SK-N-SH treated with all-trans-retinoic acid at 6 μM for 48 hours (cell line): ENCODE measurements around the gene FCSK.

Source experiments
- ATAC-seq: fragments of 200-7000 bp; cut with Tn5 transposase; 3 replicates; pipeline ENCODE4 v1.9.1; 2020; ENCODE audit warnings: mild to moderate bottlenecking, moderate library complexity
- ARNTL ChIP-seq: fragments of 450-650 bp; formaldehyde crosslinking; IDR thresholded peaks from 2 replicates; pipeline ENCODE4 v1.5.0; 2020; ENCODE audit warnings: low read depth, mild to moderate bottlenecking, moderate library complexity, borderline replicate concordance
- BACH2 ChIP-seq: fragments of 250-450 bp; sonication (Bioruptor Pico); IDR thresholded peaks from 2 replicates; pipeline ENCODE4 v1.9.0; 2021; ENCODE audit warnings: mild to moderate bottlenecking, borderline replicate concordance
- CSDC2 ChIP-seq: fragments of 250-450 bp; sonication (Bioruptor Pico); IDR thresholded peaks from 2 replicates; pipeline ENCODE4 v1.5.0; 2020; ENCODE audit warnings: mild to moderate bottlenecking, moderate library complexity
- ESRRG ChIP-seq: fragments of 250-450 bp; sonication (Bioruptor Pico); IDR thresholded peaks from 2 replicates; pipeline ENCODE4 v1.6.1; 2021; ENCODE audit warnings: mild to moderate bottlenecking
- GLIS3 ChIP-seq: fragments of 250-450 bp; sonication (Bioruptor Pico); IDR thresholded peaks from 2 replicates; pipeline ENCODE4 v1.5.0; 2020; ENCODE audit warnings: mild to moderate bottlenecking, moderate library complexity
- ISL1 ChIP-seq: fragments of 250-450 bp; sonication (Bioruptor Pico); IDR thresholded peaks from 2 replicates; pipeline ENCODE4 v2.1.2; 2022; ENCODE audit warnings: mild to moderate bottlenecking, moderate library complexity
- PPARA ChIP-seq: fragments of 250-450 bp; sonication (Bioruptor Pico); IDR thresholded peaks from 2 replicates; pipeline ENCODE4 v1.5.0; 2020; ENCODE audit warnings: mild to moderate bottlenecking, borderline replicate concordance
- RARB ChIP-seq: fragments of 250-450 bp; sonication (Bioruptor Pico); IDR thresholded peaks from 2 replicates; pipeline ENCODE4 v1.8.0; 2021; ENCODE audit warnings: mild to moderate bottlenecking, moderate library complexity
- SNAI2 ChIP-seq: fragments of 250-450 bp; sonication (Bioruptor Pico); IDR thresholded peaks from 2 replicates; pipeline ENCODE4 v1.5.0; 2020; ENCODE audit warnings: mild to moderate bottlenecking, moderate library complexity
- TCF4 ChIP-seq: fragments of 250-450 bp; sonication (Bioruptor Pico); IDR thresholded peaks from 2 replicates; pipeline ENCODE4 v1.8.0; 2021; ENCODE audit warnings: mild to moderate bottlenecking, moderate library complexity, borderline replicate concordance
- ZC3H10 ChIP-seq: fragments of 250-450 bp; sonication (Bioruptor Pico); IDR thresholded peaks from 2 replicates; pipeline ENCODE4 v1.5.1; 2021; ENCODE audit warnings: mild to moderate bottlenecking, moderate library complexity
- ZFP3 ChIP-seq: fragments of 250-450 bp; sonication (Bioruptor Pico); IDR thresholded peaks from 2 replicates; pipeline ENCODE4 v1.5.0; 2020; ENCODE audit warnings: mild to moderate bottlenecking, moderate library complexity
- ZFP30 ChIP-seq: fragments of 450-650 bp; formaldehyde crosslinking; IDR thresholded peaks from 2 replicates; pipeline ENCODE4 v1.5.0; 2022; ENCODE audit warnings: mild to moderate bottlenecking, moderate library complexity
- ZNF70 ChIP-seq: fragments of 450-650 bp; formaldehyde crosslinking; IDR thresholded peaks from 2 replicates; pipeline ENCODE4 v1.5.0; 2020; ENCODE audit warnings: mild to moderate bottlenecking, moderate library complexity
- ZNF8 ChIP-seq: fragments of 450-650 bp; formaldehyde crosslinking; IDR thresholded peaks from 2 replicates; pipeline ENCODE4 v1.5.0; 2020; ENCODE audit warnings: mild to moderate bottlenecking, moderate library complexity
- TF ChIP-seq, protein P1 (sequence below): fragments of 250-450 bp; sonication (Bioruptor Pico); IDR thresholded peaks from 2 replicates; pipeline ENCODE4 v1.5.0; 2020; ENCODE audit warnings: mild to moderate bottlenecking, moderate library complexity
- TF ChIP-seq, protein P2 (sequence below): fragments of 250-450 bp; sonication (Bioruptor Pico); IDR thresholded peaks from 2 replicates; pipeline ENCODE4 v1.8.0; 2020; ENCODE audit warnings: mild to moderate bottlenecking, moderate library complexity, borderline replicate concordance
- TF ChIP-seq, protein P3 (sequence below): fragments of 250-450 bp; sonication (Bioruptor Pico); IDR thresholded peaks from 2 replicates; pipeline ENCODE4 v1.8.0; 2021; ENCODE audit warnings: low read depth, mild to moderate bottlenecking, moderate library complexity, borderline replicate concordance
- TF ChIP-seq, protein P4 (sequence below): fragments of 250-450 bp; sonication (Bioruptor Pico); IDR thresholded peaks from 2 replicates; pipeline ENCODE4 v1.5.1; 2020; ENCODE audit warnings: low read depth, mild to moderate bottlenecking, moderate library complexity

The FCSK gene

DNA sequence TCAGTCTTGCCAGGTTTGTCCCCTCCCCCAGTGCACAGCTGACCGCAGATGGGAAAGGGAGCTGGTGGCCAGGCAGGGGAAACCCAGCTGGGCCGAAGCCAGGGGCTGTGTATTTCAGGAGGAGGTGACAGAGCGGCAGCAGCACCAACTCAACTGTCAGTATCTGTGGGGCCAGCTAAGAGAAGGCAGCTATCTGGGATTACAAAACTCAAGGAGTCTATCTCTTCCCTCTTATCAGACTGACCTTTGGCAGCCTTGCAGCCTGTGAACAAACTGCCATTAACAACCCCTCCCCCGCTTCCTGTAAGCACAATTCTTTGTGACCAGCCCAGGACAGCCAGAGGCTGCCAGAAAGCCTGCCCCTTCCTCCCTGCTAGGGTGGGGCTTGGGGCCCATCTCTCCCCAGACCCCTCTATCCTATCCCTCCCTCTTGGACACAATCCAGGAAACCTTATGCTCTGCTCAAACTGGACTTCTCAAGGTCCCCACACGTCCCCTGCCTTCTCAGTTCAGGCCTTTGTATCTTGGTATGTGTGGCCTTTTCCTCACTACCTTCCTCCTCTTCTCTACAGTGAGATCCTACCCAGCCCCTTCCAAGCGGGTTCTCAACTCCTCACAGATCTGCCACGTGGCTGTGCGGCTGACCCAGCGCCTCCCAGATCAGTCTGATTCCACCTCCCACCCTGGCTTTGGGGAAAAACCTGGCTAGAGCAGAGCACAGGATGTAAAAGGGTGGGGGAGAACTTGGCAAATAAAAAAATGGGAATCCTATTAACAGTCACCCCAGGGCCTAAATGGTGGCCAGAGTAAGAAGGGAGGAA is 26.0 kb upstream of the FCSK start (continued):
- TF ChIP-seq ZFP30 = no peak
- TF ChIP-seq ZNF8 (CRISPR knock-in tag) = no peak
- peak; percentile 85; the same call in 1 of the 2 replicates for TF ChIP-seq SNAI2 (CRISPR knock-in tag)

DNA sequence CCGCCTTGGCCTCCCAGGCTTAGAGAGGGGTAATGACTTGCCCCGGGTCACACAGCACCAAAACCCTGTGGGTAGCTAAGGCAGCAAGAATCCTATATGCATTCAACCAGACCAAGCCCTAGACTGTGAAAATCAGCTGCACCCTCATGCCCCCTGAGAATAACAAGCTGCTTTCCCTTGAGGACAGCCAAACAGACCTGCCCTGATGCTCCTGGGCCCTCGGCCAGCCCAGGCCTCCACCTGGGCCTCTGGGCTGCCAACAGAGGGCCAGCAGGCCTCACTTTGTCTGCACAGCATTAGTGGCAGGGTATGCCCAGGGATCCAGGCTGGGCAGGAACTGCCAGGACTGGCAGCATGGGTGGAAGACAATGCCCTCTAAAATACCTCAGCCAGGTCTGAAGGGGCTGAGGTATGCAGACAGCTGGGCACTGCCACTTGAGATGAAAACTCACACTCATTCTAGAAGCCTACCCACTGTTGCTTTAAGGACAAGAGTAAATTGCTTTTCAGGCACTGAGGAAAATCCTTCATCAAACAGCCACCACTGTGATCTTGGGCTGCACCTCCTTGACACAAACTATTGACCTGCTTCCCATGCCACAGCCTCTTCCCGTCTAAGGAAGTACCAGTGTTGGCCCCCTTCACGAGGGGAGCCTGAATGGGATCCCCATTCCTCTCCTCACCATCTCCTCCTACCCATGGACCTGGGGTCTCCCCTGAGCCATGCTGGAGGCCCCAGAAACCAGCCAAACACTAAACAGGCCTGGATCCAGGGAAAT is 24.3 kb upstream of the FCSK start:
- TF ChIP-seq ISL1 (CRISPR knock-in tag) = no peak
- TF ChIP-seq PPARA (CRISPR knock-in tag) = no peak
- no peak for TF ChIP-seq RARB (CRISPR knock-in tag)
- TF ChIP-seq GLIS3 = no peak
- no peak for TF ChIP-seq BACH2 (CRISPR knock-in tag)
- no peak for TF ChIP-seq ZC3H10 (CRISPR knock-in tag)
- TF ChIP-seq SNAI2 (CRISPR knock-in tag) = no peak
- TF ChIP-seq CSDC2 (CRISPR knock-in tag) = no peak
- TF ChIP-seq ARNTL (CRISPR knock-in tag) = no peak
- TF ChIP-seq, protein P1, sequence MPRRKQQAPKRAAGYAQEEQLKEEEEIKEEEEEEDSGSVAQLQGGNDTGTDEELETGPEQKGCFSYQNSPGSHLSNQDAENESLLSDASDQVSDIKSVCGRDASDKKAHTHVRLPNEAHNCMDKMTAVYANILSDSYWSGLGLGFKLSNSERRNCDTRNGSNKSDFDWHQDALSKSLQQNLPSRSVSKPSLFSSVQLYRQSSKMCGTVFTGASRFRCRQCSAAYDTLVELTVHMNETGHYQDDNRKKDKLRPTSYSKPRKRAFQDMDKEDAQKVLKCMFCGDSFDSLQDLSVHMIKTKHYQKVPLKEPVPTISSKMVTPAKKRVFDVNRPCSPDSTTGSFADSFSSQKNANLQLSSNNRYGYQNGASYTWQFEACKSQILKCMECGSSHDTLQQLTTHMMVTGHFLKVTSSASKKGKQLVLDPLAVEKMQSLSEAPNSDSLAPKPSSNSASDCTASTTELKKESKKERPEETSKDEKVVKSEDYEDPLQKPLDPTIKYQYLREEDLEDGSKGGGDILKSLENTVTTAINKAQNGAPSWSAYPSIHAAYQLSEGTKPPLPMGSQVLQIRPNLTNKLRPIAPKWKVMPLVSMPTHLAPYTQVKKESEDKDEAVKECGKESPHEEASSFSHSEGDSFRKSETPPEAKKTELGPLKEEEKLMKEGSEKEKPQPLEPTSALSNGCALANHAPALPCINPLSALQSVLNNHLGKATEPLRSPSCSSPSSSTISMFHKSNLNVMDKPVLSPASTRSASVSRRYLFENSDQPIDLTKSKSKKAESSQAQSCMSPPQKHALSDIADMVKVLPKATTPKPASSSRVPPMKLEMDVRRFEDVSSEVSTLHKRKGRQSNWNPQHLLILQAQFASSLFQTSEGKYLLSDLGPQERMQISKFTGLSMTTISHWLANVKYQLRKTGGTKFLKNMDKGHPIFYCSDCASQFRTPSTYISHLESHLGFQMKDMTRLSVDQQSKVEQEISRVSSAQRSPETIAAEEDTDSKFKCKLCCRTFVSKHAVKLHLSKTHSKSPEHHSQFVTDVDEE (CRISPR knock-in tag) = no peak
- TF ChIP-seq, protein P2, sequence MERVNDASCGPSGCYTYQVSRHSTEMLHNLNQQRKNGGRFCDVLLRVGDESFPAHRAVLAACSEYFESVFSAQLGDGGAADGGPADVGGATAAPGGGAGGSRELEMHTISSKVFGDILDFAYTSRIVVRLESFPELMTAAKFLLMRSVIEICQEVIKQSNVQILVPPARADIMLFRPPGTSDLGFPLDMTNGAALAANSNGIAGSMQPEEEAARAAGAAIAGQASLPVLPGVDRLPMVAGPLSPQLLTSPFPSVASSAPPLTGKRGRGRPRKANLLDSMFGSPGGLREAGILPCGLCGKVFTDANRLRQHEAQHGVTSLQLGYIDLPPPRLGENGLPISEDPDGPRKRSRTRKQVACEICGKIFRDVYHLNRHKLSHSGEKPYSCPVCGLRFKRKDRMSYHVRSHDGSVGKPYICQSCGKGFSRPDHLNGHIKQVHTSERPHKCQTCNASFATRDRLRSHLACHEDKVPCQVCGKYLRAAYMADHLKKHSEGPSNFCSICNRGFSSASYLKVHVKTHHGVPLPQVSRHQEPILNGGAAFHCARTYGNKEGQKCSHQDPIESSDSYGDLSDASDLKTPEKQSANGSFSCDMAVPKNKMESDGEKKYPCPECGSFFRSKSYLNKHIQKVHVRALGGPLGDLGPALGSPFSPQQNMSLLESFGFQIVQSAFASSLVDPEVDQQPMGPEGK (CRISPR knock-in tag) = no peak
- no peak for TF ChIP-seq ZNF8 (CRISPR knock-in tag)
- TF ChIP-seq, protein P3, sequence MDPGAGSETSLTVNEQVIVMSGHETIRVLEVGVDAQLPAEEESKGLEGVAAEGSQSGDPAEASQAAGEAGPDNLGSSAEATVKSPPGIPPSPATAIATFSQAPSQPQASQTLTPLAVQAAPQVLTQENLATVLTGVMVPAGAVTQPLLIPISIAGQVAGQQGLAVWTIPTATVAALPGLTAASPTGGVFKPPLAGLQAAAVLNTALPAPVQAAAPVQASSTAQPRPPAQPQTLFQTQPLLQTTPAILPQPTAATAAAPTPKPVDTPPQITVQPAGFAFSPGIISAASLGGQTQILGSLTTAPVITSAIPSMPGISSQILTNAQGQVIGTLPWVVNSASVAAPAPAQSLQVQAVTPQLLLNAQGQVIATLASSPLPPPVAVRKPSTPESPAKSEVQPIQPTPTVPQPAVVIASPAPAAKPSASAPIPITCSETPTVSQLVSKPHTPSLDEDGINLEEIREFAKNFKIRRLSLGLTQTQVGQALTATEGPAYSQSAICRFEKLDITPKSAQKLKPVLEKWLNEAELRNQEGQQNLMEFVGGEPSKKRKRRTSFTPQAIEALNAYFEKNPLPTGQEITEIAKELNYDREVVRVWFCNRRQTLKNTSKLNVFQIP (CRISPR knock-in tag) = no peak
- TF ChIP-seq ZFP30 = no peak
- no peak for TF ChIP-seq ZNF70 (CRISPR knock-in tag)
- no peak for TF ChIP-seq ESRRG
- no peak for TF ChIP-seq TCF4 (CRISPR knock-in tag)
- TF ChIP-seq, all 23 proteins: peak for 0
- no peak for ATAC-seq

DNA sequence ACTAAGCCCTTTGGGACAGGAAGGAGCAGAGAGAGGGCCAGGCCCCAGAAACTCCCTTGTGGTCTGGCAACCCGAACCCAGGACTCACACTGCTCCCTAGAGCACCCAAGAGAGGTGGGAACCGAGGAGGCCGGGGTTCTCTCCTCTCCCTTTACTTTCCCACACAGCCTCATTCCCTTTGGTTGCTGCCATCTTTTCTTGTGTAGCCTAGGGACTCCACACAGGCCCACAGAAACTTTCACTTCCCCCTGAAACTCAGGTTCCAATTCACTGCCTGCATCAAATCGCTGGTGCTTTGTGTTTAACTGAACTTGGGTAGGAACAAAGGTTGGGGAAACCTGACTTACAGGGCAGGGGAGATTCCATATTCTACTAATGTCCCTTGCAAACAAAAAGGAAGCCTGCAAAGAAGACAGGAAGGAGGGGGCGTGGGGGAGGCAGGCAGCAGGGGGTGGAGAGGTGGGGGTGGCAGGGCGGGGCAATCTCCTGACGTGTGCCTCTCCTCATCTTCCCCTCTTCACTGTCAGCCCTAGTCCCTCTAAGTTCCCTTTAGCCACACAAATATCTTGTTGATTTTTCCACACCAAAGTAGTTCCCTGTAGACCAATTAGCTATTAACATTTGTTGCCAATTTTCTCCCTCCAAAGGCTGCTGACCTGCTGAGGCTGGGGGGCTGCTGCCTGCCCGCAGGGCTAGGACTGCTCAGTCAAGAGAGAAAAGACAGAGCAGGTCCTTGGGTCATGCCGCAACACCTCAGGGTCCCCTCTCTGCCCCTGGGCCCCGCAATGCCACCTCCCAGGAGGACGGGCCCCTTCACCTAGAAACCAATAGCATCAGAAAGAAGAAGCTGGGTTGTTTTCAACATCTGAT is 23.5 kb upstream of the FCSK start:
- ATAC-seq = no peak
- TF ChIP-seq ZC3H10 (CRISPR knock-in tag) (no peak), ESRRG (no peak), ZNF8 (CRISPR knock-in tag) (no peak), ISL1 (CRISPR knock-in tag) (no peak)

DNA sequence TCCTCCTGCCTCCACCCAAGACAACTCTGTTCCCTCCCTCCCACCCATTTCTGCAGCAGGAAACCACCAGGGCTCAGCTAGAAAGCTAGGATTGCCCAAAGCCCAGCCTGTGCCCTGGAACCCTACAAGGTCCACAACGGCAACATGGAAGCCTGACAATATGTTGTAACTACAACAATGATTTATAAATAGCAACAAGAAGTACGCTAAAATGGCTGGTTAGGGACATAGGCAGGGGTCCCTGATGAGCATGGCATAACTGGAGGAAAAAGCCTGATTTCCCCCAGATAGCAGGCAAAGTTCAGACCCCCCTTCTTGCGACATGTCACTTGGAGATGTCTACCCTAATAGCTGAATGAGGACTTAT is 22.1 kb upstream of the FCSK start:
- no peak for ATAC-seq
- TF ChIP-seq ZC3H10 (CRISPR knock-in tag) = no peak
- TF ChIP-seq, protein P4, sequence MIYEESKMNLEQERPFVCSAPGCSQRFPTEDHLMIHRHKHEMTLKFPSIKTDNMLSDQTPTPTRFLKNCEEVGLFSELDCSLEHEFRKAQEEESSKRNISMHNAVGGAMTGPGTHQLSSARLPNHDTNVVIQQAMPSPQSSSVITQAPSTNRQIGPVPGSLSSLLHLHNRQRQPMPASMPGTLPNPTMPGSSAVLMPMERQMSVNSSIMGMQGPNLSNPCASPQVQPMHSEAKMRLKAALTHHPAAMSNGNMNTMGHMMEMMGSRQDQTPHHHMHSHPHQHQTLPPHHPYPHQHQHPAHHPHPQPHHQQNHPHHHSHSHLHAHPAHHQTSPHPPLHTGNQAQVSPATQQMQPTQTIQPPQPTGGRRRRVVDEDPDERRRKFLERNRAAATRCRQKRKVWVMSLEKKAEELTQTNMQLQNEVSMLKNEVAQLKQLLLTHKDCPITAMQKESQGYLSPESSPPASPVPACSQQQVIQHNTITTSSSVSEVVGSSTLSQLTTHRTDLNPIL = no peak
- TF ChIP-seq PPARA (CRISPR knock-in tag) = no peak
- no peak for TF ChIP-seq ARNTL (CRISPR knock-in tag)
- no peak for TF ChIP-seq ESRRG
- TF ChIP-seq TCF4 (CRISPR knock-in tag) = no peak
- no peak for TF ChIP-seq SNAI2 (CRISPR knock-in tag)
- TF ChIP-seq, protein P2 (CRISPR knock-in tag) = no peak
- no peak for TF ChIP-seq ZFP3 (CRISPR knock-in tag)
- no peak for TF ChIP-seq BACH2 (CRISPR knock-in tag)
- TF ChIP-seq, protein P1 (CRISPR knock-in tag) = no peak
- no peak for TF ChIP-seq GLIS3
